HepG2 (cell line): ENCODE results near the gene SPAG7. TPM values are rescaled to one million over a fixed set of nuclear protein-coding genes. Genes with fewer than 3 reads are reported as not detected.
A peak's percentile ranks its signal among the peaks of the same experiment; 100 is the strongest.

Experiments
- CHCHD3 ChIP-seq: sonication (generic); formaldehyde crosslinking; IDR thresholded peaks from 2 replicates; pipeline ENCODE4 v1.8.0; 2022; ENCODE audit warnings: mild to moderate bottlenecking, missing genetic modification reagents, moderate library complexity
- FOXP1 ChIP-seq, 2 experiments: fragments of 450-650 bp in 1 of 2; IDR thresholded peaks; 2 replicates each; pipeline ENCODE4 v1.6.1; 2017 to 2018; ENCODE audit warnings: antibody characterized with exemption in 1 of 2
- GZF1 ChIP-seq: sonication (generic); formaldehyde crosslinking; IDR thresholded peaks from 2 replicates; pipeline ENCODE4 v1.5.1; 2020; ENCODE audit warnings: mild to moderate bottlenecking, missing genetic modification reagents
- MED13 ChIP-seq: sonication (generic); formaldehyde crosslinking; IDR thresholded peaks from 2 replicates; pipeline ENCODE4 v1.5.0; 2020; ENCODE audit warnings: missing genetic modification reagents
- MXI1 ChIP-seq: IDR thresholded peaks from 3 replicates; pipeline ENCODE4 v1.6.1; 2012; ENCODE audit warnings: low read depth, low read length, inconsistent platforms, borderline replicate concordance
- NFATC3 ChIP-seq: sonication (generic); formaldehyde crosslinking; IDR thresholded peaks from 2 replicates; pipeline ENCODE4 v1.5.1; 2020; ENCODE audit warnings: mild to moderate bottlenecking, missing genetic modification reagents
- POGZ ChIP-seq: sonication (generic); formaldehyde crosslinking; IDR thresholded peaks from 2 replicates; pipeline ENCODE4 v1.4.0; 2020; ENCODE audit warnings: mild to moderate bottlenecking, missing genetic modification reagents
- SAP130 ChIP-seq: IDR thresholded peaks from 2 replicates; pipeline ENCODE4 v1.6.1; 2016; ENCODE audit warnings: low read depth
- SPEN ChIP-seq: sonication (generic); formaldehyde crosslinking; IDR thresholded peaks from 2 replicates; pipeline ENCODE4 v1.5.1; 2020; ENCODE audit warnings: low read depth, mild to moderate bottlenecking, missing genetic modification reagents
- TAF15 ChIP-seq: fragments of 200-400 bp; formaldehyde crosslinking; IDR thresholded peaks from one replicate; pipeline ENCODE4 v1.6.1; 2018; ENCODE audit warnings: mild to moderate bottlenecking, low read depth, low read length; ENCODE audit not compliant: poor library complexity, severe bottlenecking
- ZNF225 ChIP-seq: sonication (generic); formaldehyde crosslinking; IDR thresholded peaks from 2 replicates; pipeline ENCODE4 v1.4.0; 2020; ENCODE audit warnings: mild to moderate bottlenecking, missing genetic modification reagents
- ZNF251 ChIP-seq: sonication (generic); formaldehyde crosslinking; IDR thresholded peaks from 2 replicates; pipeline ENCODE4 v1.9.0; 2021; ENCODE audit warnings: mild to moderate bottlenecking, missing genetic modification reagents
- ZNF33B ChIP-seq: sonication (generic); formaldehyde crosslinking; IDR thresholded peaks from 2 replicates; pipeline ENCODE4 v1.5.1; 2020; ENCODE audit warnings: mild to moderate bottlenecking, missing genetic modification reagents
- ZNF564 ChIP-seq: sonication (generic); formaldehyde crosslinking; IDR thresholded peaks from 2 replicates; pipeline ENCODE4 v1.8.1; 2023; ENCODE audit warnings: mild to moderate bottlenecking, missing genetic modification reagents
- ZNF713 ChIP-seq: sonication (generic); formaldehyde crosslinking; IDR thresholded peaks from 2 replicates; pipeline ENCODE4 v1.4.0; 2020; ENCODE audit warnings: mild to moderate bottlenecking, missing genetic modification reagents
- ZSCAN20 ChIP-seq: sonication (generic); formaldehyde crosslinking; IDR thresholded peaks from 2 replicates; pipeline ENCODE4 v1.4.0; 2020; ENCODE audit warnings: missing genetic modification reagents, mild to moderate bottlenecking, borderline replicate concordance
- ZSCAN25 ChIP-seq: sonication (generic); formaldehyde crosslinking; IDR thresholded peaks from 2 replicates; pipeline ENCODE4 v1.8.0; 2022; ENCODE audit warnings: mild to moderate bottlenecking, missing genetic modification reagents
- polyA plus RNA-seq, 8 experiments: library from polyadenylated mRNA; depleted of rRNA in 3 of 8; stranded (reverse) in 7 of 8; unstranded in 1 of 8; fragments of >200 nt; fragmentation: Illumina TruSeq in 4 of 8; extraction: Trizol in 4 of 8; gene quantifications; 2 replicates each; pipeline versions ENCODE4 v1.2.1 to v1.2.3, GENCODE V29; 2011 to 2016; ENCODE audit warnings: low read depth in 4 of 8, missing spikeins in 1 of 8, mixed read lengths in 1 of 8; ENCODE audit not compliant: insufficient read depth in 1 of 8
- total RNA-seq, 5 experiments: library from RNA; depleted of rRNA; stranded (reverse); fragments of >200 nt; fragmentation: Illumina TruSeq; extraction: Trizol; gene quantifications; 2 replicates each; pipeline ENCODE4 v1.2.3, GENCODE V29; 2016; ENCODE audit warnings: low read depth in 1 of 5
- TF ChIP-seq, protein P1 (sequence below): sonication (generic); formaldehyde crosslinking; IDR thresholded peaks from 2 replicates; pipeline ENCODE4 v1.8.1; 2022; ENCODE audit warnings: low read depth, mild to moderate bottlenecking, missing genetic modification reagents
- TF ChIP-seq, protein P2 (sequence below): IDR thresholded peaks from 2 replicates; pipeline ENCODE4 v1.6.1; 2016; ENCODE audit warnings: missing compliant biosample characterization, missing genetic modification reagents, borderline replicate concordance
- TF ChIP-seq, protein P3 (sequence below): sonication (generic); formaldehyde crosslinking; conservative IDR thresholded peaks from 2 replicates; pipeline ENCODE4 v1.4.0; 2020; ENCODE audit warnings: missing genetic modification reagents
- TF ChIP-seq, protein P4 (sequence below): sonication (generic); formaldehyde crosslinking; IDR thresholded peaks from 2 replicates; pipeline ENCODE4 v1.4.0; 2020; ENCODE audit warnings: missing genetic modification reagents

SPAG7 gene
- total and polyA plus RNA-seq, 2 of the 13 experiments (the other 11 are each of a cell fraction or from before 2014, with no cell fraction given): 51.0 to 59.0 TPM

DNA sequence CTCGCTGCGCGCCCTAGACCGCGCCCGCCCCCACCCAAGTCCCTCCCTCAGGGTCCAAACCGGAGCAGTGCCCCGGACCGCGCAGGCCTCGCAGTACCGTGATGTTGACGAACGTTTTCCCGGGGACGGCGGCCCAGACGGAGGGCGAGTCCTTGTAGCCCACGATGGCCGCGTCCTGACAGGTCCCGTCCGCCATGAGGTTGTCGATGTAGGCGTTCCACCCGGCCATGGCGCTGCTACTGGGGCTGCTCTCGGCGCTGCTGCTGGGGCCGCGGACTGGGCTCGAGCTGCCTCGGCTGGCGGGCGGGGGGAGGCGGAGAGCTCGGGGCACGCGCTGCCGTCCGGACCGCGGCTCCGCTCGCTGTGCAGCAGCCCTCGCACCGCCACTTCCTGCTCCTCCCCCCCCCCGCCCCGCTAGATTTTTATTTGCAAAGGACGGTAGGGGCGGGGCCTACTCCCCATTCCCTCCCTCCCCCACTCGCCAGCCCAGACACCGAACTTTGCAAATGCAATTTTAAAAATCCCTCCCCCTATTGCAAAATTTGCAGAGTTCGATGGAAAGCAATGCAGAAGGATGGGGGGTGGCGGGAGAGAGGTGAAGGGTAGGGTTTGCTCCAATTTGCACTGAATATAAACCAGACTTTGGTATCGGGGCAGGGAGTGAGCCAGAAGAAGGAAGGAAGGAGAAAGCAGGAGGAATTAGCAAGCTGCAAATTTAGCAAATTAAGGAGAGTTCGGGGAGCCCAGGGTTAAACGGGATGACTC lies 19.3 kb downstream of the SPAG7 start, which contains the start of gene PFN1 (continued):
- TF ChIP-seq, protein P1, sequence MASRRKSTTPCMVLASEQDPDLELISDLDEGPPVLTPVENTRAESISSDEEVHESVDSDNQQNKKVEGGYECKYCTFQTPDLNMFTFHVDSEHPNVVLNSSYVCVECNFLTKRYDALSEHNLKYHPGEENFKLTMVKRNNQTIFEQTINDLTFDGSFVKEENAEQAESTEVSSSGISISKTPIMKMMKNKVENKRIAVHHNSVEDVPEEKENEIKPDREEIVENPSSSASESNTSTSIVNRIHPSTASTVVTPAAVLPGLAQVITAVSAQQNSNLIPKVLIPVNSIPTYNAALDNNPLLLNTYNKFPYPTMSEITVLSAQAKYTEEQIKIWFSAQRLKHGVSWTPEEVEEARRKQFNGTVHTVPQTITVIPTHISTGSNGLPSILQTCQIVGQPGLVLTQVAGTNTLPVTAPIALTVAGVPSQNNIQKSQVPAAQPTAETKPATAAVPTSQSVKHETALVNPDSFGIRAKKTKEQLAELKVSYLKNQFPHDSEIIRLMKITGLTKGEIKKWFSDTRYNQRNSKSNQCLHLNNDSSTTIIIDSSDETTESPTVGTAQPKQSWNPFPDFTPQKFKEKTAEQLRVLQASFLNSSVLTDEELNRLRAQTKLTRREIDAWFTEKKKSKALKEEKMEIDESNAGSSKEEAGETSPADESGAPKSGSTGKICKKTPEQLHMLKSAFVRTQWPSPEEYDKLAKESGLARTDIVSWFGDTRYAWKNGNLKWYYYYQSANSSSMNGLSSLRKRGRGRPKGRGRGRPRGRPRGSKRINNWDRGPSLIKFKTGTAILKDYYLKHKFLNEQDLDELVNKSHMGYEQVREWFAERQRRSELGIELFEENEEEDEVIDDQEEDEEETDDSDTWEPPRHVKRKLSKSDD (CRISPR knock-in tag): peak; percentile 20; the same call in 1 of the 2 replicates
- TF ChIP-seq TAF15 (no peak), NFATC3 (CRISPR knock-in tag) (no peak), ZNF713 (CRISPR knock-in tag) (0 out of 2 replicates have a peak, but pooled peaks have one; percentile 47), ZSCAN20 (CRISPR knock-in tag) (0 out of 2 replicates have a peak, but pooled peaks have one; percentile 49), SAP130 (CRISPR knock-in tag) (peak; percentile 81), ZNF225 (CRISPR knock-in tag) (peak; percentile 47; the same call in 1 of the 2 replicates), ZNF251 (no peak), ZNF564 (CRISPR knock-in tag) (0 out of 2 replicates have a peak, but pooled peaks have one; percentile 43), MED13 (CRISPR knock-in tag) (peak; percentile 28; the same call in 1 of the 2 replicates), FOXP1 (IDR thresholded peaks at IDR 0.05) (no peak), FOXP1 (CRISPR knock-in tag; IDR thresholded peaks at IDR 0.05) (no peak), ZSCAN25 (CRISPR knock-in tag) (no peak; the same call in 1 of the 2 replicates), GZF1 (CRISPR knock-in tag) (no peak), ZNF33B (CRISPR knock-in tag) (0 out of 2 replicates have a peak, but pooled peaks have one; percentile 34), MXI1 (0 out of 3 replicates have a peak, but pooled peaks have one; percentile 25), SPEN (CRISPR knock-in tag) (peak; percentile 62), CHCHD3 (CRISPR knock-in tag) (0 out of 2 replicates have a peak, but pooled peaks have one; percentile 10), POGZ (0 out of 2 replicates have a peak, but pooled peaks have one; percentile 6)
- TF ChIP-seq, protein P2, sequence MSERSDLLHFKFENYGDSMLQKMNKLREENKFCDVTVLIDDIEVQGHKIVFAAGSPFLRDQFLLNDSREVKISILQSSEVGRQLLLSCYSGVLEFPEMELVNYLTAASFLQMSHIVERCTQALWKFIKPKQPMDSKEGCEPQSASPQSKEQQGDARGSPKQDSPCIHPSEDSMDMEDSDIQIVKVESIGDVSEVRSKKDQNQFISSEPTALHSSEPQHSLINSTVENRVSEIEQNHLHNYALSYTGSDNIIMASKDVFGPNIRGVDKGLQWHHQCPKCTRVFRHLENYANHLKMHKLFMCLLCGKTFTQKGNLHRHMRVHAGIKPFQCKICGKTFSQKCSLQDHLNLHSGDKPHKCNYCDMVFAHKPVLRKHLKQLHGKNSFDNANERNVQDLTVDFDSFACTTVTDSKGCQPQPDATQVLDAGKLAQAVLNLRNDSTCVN (CRISPR knock-in tag): peak; percentile 40; the same call in 1 of the 2 replicates
- TF ChIP-seq, protein P3, sequence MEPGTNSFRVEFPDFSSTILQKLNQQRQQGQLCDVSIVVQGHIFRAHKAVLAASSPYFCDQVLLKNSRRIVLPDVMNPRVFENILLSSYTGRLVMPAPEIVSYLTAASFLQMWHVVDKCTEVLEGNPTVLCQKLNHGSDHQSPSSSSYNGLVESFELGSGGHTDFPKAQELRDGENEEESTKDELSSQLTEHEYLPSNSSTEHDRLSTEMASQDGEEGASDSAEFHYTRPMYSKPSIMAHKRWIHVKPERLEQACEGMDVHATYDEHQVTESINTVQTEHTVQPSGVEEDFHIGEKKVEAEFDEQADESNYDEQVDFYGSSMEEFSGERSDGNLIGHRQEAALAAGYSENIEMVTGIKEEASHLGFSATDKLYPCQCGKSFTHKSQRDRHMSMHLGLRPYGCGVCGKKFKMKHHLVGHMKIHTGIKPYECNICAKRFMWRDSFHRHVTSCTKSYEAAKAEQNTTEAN (CRISPR knock-in tag): peak; percentile 53; the same call in 1 of the 2 replicates
- TF ChIP-seq, protein P4, sequence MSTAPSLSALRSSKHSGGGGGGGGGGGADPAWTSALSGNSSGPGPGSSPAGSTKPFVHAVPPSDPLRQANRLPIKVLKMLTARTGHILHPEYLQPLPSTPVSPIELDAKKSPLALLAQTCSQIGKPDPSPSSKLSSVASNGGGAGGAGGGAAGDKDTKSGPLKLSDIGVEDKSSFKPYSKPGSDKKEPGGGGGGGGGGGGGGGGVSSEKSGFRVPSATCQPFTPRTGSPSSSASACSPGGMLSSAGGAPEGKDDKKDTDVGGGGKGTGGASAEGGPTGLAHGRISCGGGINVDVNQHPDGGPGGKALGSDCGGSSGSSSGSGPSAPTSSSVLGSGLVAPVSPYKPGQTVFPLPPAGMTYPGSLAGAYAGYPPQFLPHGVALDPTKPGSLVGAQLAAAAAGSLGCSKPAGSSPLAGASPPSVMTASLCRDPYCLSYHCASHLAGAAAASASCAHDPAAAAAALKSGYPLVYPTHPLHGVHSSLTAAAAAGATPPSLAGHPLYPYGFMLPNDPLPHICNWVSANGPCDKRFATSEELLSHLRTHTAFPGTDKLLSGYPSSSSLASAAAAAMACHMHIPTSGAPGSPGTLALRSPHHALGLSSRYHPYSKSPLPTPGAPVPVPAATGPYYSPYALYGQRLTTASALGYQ (CRISPR knock-in tag): 0 out of 2 replicates have a peak, but pooled peaks have one; percentile 17
